CD4-positive, alpha-beta T cell (primary cell): Measurements from ENCODE around the gene ACSL4. TPM values are rescaled to one million over a fixed set of nuclear protein-coding genes. Genes with fewer than 3 reads are reported as not detected.

Source experiments
- ATAC-seq: fragments of 200-7000 bp; cut with Tn5 transposase; one replicate; pipeline ENCODE4 v1.10.0; 2022; ENCODE audit warnings: mild to moderate bottlenecking; ENCODE audit not compliant: poor library complexity
- CTCF ChIA-PET: fragments of 350-600 bp; sonication (Branson Sonifier 250); formaldehyde crosslinking; loops from one replicate; lab custom pipeline; 2021; ENCODE audit warnings: antibody characterized with exemption, inconsistent platforms; lab: Charles Lee
- POLR2A ChIA-PET: fragments of 350-600 bp; sonication (Branson Sonifier 250); formaldehyde crosslinking; loops from one replicate; lab custom pipeline; 2021; ENCODE audit warnings: antibody characterized with exemption, inconsistent platforms; lab: Charles Lee
- DNase-seq, 14 experiments: peaks; one replicate each; pipeline ENCODE4 v3.0.0-alpha.2; 2013 to 2020; ENCODE audit warnings: mixed read lengths in 2 of 14
- H3K27ac ChIP-seq, 2 donors: one replicate each; pipeline versions ENCODE4 v1.5.1 to v1.7.0; 2013; ENCODE audit warnings: low read length in 2 of 2, low read depth in 1 of 2, mild to moderate bottlenecking in 1 of 2
- H3K27me3 ChIP-seq, 2 experiments: 1 replicate in 1 of 2; 2 replicates in 1 of 2; pipeline versions ENCODE4 v1.6.1 to v1.7.0; 2013; ENCODE audit warnings: low read length in 2 of 2, control low read depth in 1 of 2, mild to moderate bottlenecking in 1 of 2, moderate library complexity in 1 of 2; ENCODE audit not compliant: insufficient read depth in 2 of 2, control insufficient read depth in 1 of 2
- H3K36me3 ChIP-seq: one replicate; pipeline ENCODE4 v1.6.1; 2013; ENCODE audit warnings: low read length, control low read depth; ENCODE audit not compliant: insufficient read depth
- H3K4me1 ChIP-seq: one replicate; pipeline ENCODE4 v1.6.1; 2013; ENCODE audit warnings: low read length, control low read depth; ENCODE audit not compliant: insufficient read depth
- H3K4me3 ChIP-seq: one replicate; pipeline ENCODE4 v1.5.1; 2013; ENCODE audit warnings: mild to moderate bottlenecking, low read length, moderate library complexity
- H3K9me3 ChIP-seq, 2 experiments: 1 replicate in 1 of 2; 2 replicates in 1 of 2; pipeline versions ENCODE4 v1.6.1 to v1.7.0; 2013; ENCODE audit warnings: low read length in 2 of 2, mild to moderate bottlenecking in 2 of 2, control low read depth in 1 of 2, moderate library complexity in 1 of 2; ENCODE audit not compliant: control insufficient read depth in 1 of 2, insufficient read depth in 1 of 2
- H3K27ac Mint-ChIP-seq: one replicate; pipeline ENCODE4 v1.8.0; 2020; ENCODE audit warnings: mixed read lengths
- H3K27me3 Mint-ChIP-seq: one replicate; pipeline ENCODE4 v1.8.0; 2021; ENCODE audit warnings: mixed read lengths
- H3K36me3 Mint-ChIP-seq: one replicate; pipeline ENCODE4 v1.8.0; 2021; ENCODE audit warnings: low read depth, mixed read lengths
- H3K4me1 Mint-ChIP-seq: one replicate; pipeline ENCODE4 v1.8.0; 2021; ENCODE audit warnings: low read depth, mixed read lengths
- H3K4me3 Mint-ChIP-seq: one replicate; pipeline ENCODE4 v1.8.0; 2020; ENCODE audit warnings: mild to moderate bottlenecking, mixed read lengths
- H3K9me3 Mint-ChIP-seq: one replicate; pipeline ENCODE4 v1.8.0; 2020; ENCODE audit warnings: mixed read lengths
- CTCF ChIP-seq: fragments of 200-600 bp; IDR thresholded peaks from one replicate; pipeline ENCODE4 v1.8.0; 2022; ENCODE audit warnings: antibody characterized with exemption, mild to moderate bottlenecking
- intact Hi-C, 2 experiments: fragments of 100-400 bp; cut with DNase I in 1 of 2; cut with micrococcal nuclease in 1 of 2; formaldehyde crosslinking; loops; one replicate each; pipeline versions ENCODE4 v1.15.1 to v1.9.0; 2023 to 2025; cut with DNase I, micrococcal nuclease
- total RNA-seq, 174 experiments: library from RNA in 2 of 174; stranded (reverse) in 2 of 174; gene quantifications; one replicate each; pipeline ENCODE4 v1.2.3 and lab custom pipeline; 2021 to 2026

Gene ACSL4
- total RNA-seq, 2 experiments from 2014 or later = 11.1 to 14.5 TPM

- no peaks in the 10 kb centered on the region for H3K36me3 ChIP-seq
- Mint-ChIP-seq H3K27me3 (no peaks in the 10 kb centered on the region), H3K36me3 (no peaks in the 10 kb centered on the region), H3K9me3 (no peaks in the 10 kb centered on the region), H3K27ac (no peak overlapping the region), H3K4me3 (no peak overlapping the region), H3K4me1 (no peaks in the 10 kb centered on the region)
- no peak for ATAC-seq
- POLR2A ChIA-PET = no interaction called here
- no peak for DNase-seq
- CTCF ChIA-PET = no interaction called here
- H3K9me3 ChIP-seq = no peaks in the 10 kb centered on the region
- H3K4me3 ChIP-seq = no peak overlapping the region
- intact Hi-C loops = no loop called here
- no peaks in the 10 kb centered on the region for H3K27me3 ChIP-seq
- H3K27ac ChIP-seq = no peak overlapping the region
- no peaks in the 10 kb centered on the region for H3K4me1 ChIP-seq
- TF ChIP-seq CTCF = no peak
These were observed 113.3 kb downstream of the ACSL4 start for GRCh38 chrX:109619771-109620170.

DNA sequence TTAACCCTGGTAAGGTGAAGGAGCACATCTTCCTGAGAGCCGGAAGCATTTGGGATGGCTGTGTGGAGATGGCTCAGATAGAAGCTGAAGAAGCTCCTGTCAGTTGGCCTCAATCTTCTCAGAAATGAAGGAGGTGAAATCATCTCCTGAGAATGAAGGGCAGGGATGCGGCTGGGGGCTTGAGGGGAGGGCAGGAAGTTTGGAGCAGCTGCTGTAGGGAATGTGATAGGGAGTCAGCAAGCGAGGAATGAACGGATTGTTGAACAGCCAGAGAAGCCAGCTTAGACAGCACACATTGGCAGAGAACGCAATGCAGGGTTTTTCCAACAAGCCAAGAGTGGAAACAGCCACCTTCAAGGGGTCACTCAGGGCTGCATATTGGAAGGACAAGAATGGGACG, 118.1 kb downstream of the ACSL4 start:
- Histone ChIP-seq H3K27me3 (no peaks in the 10 kb centered on the region), H3K36me3 (no peaks in the 10 kb centered on the region), H3K27ac (no peak overlapping the region), H3K4me3 (no peak overlapping the region), H3K4me1 (no peaks in the 10 kb centered on the region), H3K9me3 (no peaks in the 10 kb centered on the region)
- no peaks in the 10 kb centered on the region for H3K36me3 Mint-ChIP-seq
- no peak for DNase-seq
- POLR2A ChIA-PET = no interaction called here
- peaks cover 5% of the 10 kb centered on the region for H3K27me3 Mint-ChIP-seq
- no peaks in the 10 kb centered on the region for H3K9me3 Mint-ChIP-seq
- H3K4me1 Mint-ChIP-seq = no peaks in the 10 kb centered on the region
- intact Hi-C loops = no loop called here
- no peak for ATAC-seq
- CTCF ChIA-PET = no interaction called here
- no peak for TF ChIP-seq CTCF
- H3K4me3 Mint-ChIP-seq = no peak overlapping the region
- H3K27ac Mint-ChIP-seq = no peak overlapping the region

DNA sequence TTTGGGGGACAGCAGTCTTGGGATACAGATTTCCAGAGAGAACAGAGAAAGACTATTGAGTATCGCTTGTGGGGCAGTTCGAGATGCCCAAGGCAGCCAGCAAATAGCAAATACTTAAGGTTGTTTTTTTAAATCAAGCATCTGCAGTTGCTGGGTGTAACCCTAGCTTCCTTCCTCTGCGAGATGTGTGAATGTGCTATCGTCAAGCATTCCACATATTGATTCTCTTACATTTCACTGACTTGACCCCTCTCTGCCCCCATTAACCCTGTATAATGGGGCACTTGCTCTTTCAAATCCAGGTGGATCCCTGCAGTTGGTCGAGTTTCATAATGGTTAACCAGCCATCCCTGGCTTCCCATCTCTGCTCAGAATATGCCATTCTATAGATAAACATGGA, 131.6 kb downstream of the ACSL4 start:
- H3K27me3 Mint-ChIP-seq = peaks cover 48% of the 10 kb centered on the region
- Histone ChIP-seq H3K27ac (no peak overlapping the region), H3K27me3 (peaks cover 0 to 4% of the 10 kb centered on the region in 2 experiments), H3K4me3 (no peak overlapping the region), H3K36me3 (no peaks in the 10 kb centered on the region), H3K9me3 (no peaks in the 10 kb centered on the region), H3K4me1 (no peaks in the 10 kb centered on the region)
- H3K9me3 Mint-ChIP-seq = no peaks in the 10 kb centered on the region
- intact Hi-C loops = no loop called here
- no peaks in the 10 kb centered on the region for H3K4me1 Mint-ChIP-seq
- no peak overlapping the region for H3K4me3 Mint-ChIP-seq
- CTCF ChIA-PET = no interaction called here
- DNase-seq (no peak), ATAC-seq (no peak)
- H3K36me3 Mint-ChIP-seq = no peaks in the 10 kb centered on the region
- TF ChIP-seq CTCF = no peak
- POLR2A ChIA-PET = no interaction called here
- H3K27ac Mint-ChIP-seq = no peak overlapping the region
